AG09309 (cell line): ENCODE results near the gene EXOSC5.

Experiments
- DNase-seq: peaks from one replicate; pipeline ENCODE4 v3.0.0-alpha.2; 2010; ENCODE audit warnings: low read depth
- H3K4me3 ChIP-seq: 2 replicates; pipeline ENCODE4 v1.5.1; 2011; ENCODE audit warnings: mild to moderate bottlenecking, low read depth, low read length, moderate library complexity; ENCODE audit not compliant: control insufficient read depth
- TF ChIP-seq, protein P1 (sequence below): IDR thresholded peaks from 2 replicates; pipeline ENCODE4 v1.5.1; 2011; ENCODE audit warnings: mild to moderate bottlenecking, low read depth, low read length, inconsistent platforms; ENCODE audit not compliant: insufficient read depth, control insufficient read depth; ENCODE audit errors: missing control alignments

The EXOSC5 gene

DNA sequence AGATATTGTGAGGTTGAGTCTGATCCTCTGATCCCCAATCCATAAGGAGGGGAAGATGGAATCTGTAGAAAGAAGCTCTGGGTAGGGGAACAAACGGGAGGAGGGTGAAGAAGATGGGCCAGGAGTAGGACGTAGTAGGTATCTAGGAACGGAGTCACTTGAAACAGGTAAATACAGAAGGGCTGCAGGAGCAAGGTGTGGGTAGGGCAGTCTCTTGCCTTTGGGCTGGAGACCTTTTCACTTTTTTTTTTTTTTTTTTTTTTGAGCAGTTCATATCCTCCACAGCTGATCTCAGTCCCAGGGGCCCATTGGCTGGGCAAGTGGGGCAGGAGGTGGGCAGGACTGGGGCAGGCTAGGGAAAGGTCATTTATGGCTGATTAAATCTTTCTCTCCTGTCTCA, 1.9 kb upstream of the EXOSC5 start:
- peak overlapping the region; percentile 88; the same call in 1 of the 2 replicates for H3K4me3 ChIP-seq
- TF ChIP-seq, protein P1, sequence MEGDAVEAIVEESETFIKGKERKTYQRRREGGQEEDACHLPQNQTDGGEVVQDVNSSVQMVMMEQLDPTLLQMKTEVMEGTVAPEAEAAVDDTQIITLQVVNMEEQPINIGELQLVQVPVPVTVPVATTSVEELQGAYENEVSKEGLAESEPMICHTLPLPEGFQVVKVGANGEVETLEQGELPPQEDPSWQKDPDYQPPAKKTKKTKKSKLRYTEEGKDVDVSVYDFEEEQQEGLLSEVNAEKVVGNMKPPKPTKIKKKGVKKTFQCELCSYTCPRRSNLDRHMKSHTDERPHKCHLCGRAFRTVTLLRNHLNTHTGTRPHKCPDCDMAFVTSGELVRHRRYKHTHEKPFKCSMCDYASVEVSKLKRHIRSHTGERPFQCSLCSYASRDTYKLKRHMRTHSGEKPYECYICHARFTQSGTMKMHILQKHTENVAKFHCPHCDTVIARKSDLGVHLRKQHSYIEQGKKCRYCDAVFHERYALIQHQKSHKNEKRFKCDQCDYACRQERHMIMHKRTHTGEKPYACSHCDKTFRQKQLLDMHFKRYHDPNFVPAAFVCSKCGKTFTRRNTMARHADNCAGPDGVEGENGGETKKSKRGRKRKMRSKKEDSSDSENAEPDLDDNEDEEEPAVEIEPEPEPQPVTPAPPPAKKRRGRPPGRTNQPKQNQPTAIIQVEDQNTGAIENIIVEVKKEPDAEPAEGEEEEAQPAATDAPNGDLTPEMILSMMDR: no peak
- no peak for DNase-seq

DNA sequence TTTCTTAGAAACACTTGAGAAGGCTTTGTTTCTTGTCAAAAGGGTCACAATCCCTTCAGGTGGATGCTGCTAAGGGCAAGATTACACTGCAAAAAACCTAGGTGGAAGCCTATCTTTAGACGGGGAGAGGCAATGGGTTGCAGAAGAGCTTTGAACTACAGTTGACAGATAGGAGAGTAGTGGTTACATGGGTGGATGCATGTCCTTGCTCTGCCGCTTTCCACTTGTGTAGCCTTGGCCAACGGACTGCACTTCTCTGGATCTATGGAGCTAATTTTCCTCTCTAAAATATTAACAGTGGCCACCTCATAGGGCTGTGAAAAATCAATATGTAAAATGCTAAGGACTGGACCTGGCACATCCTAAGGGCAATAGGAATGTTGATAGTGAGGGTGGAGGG, 1.4 kb upstream of the EXOSC5 start:
- no peak for DNase-seq

DNA sequence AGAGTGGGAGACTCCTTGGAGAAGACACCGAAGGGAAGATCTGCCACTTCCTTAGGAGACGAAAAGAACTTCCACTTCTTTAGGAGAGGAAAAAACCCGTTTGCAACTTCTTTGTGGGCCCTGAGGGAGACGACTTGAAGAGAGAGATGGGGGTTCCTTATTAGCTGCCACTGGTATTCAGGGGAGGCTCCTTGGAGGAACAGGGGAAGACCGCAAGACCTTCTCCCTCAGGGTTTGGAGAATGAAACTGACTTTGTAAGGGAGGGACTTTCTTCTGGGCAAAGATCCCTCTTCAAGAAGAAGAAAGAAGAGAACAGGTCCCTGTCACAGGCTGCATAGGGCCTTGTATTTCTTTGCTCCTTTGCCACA, 875 bp upstream of the EXOSC5 start:
- TF ChIP-seq, protein P1: no peak
- H3K4me3 ChIP-seq: peak overlapping the region; percentile 88
- DNase-seq: no peak

More for the DNA sequence above, 1.4 kb upstream of the EXOSC5 start:
- TF ChIP-seq, protein P1: no peak
- peak overlapping the region; percentile 88 for H3K4me3 ChIP-seq

DNA sequence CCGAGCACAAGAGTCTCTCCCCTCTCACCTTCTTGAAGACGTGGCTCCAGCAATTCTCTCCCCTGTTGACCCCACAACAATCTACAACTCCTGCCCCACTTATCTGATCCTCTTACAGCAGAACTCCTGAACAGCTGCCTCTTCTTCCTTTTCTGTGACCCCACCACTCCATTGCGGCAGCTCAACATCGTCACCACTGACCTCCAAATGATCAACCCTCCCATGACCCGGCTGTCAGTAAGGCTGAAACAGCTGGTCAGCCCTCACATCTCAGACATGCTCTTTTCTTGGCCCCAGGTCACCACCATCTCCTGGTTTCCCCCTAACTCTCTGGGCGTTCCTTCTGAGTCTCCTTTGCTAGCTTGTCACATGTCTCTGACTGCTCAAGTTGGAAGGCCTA, 1.8 kb downstream of the EXOSC5 start:
- no peak overlapping the region for H3K4me3 ChIP-seq
- DNase-seq: no peak
- TF ChIP-seq, protein P1: no peak

DNA sequence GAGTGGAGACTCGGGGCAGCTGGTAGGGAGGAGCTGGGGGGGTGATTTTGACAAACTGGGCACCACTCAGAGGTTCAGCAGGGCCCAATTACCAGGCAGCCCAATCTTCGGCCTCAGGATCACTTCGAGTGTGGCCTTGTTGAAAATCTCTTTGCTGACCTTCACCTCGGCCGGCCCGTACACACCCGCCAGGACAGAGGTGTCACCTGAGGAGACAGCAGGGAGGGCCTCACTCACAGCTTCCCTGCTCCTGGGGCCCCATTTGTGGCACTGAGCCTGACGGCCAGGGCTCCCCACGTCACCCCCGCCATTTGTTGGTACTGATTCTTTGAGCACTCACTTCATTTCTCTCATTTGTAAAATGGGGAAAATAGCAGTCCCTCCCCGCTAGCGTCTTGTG, 4.4 kb downstream of the EXOSC5 start:
- no peak overlapping the region for H3K4me3 ChIP-seq
- TF ChIP-seq, protein P1: no peak
- no peak for DNase-seq

DNA sequence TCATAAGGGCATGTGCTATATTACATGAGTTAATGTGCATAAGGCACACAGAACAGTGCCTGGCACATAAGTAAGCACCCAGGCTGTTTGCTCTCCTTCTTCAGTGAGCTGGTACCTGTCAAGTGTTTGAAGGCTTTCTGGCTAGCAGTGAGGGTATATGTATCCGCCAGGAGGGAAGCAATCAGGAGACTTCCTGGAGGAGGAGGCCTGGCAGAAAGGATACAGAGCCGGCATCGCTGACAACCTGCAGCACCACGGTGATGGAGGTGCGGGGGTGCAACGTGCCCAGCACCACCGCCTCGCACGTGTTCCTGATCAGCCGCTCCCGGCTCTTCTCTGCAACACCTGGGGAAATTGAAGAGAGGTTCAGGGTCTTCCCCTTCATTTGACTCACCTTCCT, 5.5 kb downstream of the EXOSC5 start:
- no peak overlapping the region for H3K4me3 ChIP-seq
- no peak for DNase-seq

More for the DNA sequence above, 5.5 kb downstream of the EXOSC5 start:
- TF ChIP-seq, protein P1: no peak
